GOT3 (cell line): Measurements from ENCODE around the gene PLCB3.

Experiments used
- DNase-seq: peaks from one replicate; lab custom pipeline; 2025; ENCODE audit warnings: mixed read lengths; lab: John Stamatoyannopoulos, UW

PLCB3 gene

DNA sequence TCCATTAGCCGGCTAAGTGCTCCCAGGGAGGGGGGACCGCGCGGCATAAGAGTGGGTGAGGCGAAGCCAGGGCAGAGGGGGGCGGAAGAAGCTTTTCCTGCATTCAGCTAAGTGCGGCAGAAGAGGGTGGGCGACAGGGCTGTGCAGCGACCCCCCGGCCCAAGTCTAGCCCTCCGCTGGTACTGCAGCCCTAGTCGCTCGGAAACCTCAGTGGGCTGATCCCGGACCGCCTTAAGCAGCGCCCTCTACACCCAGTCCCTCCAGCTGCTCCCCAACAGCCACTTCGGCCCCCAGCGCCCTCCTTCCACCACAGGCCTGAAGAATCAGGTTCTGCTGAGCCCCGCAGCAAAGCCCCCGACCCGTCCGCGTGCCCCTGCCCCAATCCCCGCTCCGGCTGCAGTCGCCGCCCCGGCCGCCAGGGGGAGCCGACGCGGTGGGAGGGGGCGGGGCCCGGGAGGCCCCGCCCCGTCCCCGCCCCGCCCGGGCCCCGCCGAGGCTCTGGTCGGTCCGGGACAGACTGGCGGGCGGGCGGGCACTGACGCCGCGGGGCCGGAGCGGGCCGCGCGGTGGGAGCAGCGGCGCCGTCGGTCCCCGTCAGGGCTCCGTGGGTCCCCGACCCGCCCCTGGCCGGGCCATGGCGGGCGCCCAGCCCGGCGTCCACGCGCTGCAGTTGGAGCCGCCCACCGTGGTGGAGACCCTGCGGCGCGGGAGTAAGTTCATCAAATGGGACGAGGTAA is at the start of gene PLCB3:
Gene PLCB3, plus strand, starts transcription at position 515 of the 737 bp plus-strand sequence. Its CDS starts 120 bp downstream, at position 635.
- no peak for DNase-seq

DNA sequence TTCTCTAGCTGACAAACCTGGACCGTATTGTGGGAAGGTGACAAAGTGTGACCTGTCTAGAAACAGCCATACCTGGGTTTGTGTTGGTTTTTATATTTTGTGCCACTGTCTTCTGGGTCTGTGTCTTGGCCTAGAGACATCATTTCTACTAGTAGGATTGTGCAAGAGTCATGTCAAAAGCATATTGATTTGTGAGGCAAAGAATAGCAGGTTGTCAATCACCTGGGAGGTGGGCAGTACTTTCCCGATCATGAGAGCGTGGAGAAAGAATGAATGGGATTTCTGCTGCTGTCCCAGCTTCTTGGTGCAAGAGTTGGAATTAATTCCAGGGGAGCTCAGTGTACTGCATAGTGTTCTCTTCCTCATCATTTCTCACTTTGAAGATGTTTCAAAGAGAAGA is 49.8 kb upstream of the PLCB3 start:
- DNase-seq = no peak

DNA sequence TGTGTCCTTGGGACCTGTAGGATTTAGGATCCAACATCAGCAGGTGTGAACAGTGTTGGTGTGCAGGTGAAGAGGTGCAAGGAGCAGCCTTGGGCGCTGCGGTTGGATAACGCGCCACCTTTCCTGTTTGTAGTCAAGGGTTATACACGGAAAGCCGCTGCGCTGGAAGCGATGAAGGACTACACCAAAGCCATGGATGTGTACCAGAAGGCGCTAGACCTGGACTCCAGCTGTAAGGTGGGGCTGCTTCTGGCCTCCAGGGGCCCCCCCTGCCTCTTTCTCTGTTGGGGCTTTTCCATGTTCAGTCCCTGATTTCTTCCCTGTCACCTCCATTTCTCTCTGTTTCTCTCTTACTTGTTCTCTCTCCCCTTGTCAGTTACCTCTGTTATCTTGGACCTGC is 48.3 kb upstream of the PLCB3 start:
- DNase-seq = no peak

DNA sequence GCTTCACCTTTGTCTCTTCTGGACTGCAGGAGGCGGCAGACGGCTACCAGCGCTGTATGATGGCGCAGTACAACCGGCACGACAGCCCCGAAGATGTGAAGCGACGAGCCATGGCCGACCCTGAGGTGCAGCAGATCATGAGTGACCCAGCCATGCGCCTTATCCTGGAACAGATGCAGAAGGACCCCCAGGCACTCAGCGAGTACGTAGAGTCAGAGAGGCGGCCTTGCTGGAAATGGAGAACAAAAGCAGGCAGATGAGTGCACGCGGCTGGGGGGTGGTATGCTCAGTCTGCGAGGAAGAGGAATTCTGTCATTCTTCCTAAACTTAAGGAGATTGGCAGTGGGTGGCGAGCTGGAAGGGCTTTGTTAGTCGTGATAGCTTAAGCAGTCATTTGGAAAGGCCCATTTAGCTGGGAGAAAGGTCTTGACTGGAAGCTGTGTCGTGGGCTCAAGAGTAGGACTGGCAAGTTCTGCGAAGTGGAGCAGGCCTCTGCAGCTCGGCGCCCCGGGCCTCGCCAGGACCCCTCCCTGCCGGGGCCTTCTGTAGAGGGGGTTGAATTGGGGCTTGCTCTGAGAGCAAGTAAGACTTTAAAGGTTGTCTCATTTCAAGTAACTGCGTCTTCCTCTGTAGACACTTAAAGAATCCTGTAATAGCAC is 47.8 kb upstream of the PLCB3 start:
- no peak for DNase-seq

DNA sequence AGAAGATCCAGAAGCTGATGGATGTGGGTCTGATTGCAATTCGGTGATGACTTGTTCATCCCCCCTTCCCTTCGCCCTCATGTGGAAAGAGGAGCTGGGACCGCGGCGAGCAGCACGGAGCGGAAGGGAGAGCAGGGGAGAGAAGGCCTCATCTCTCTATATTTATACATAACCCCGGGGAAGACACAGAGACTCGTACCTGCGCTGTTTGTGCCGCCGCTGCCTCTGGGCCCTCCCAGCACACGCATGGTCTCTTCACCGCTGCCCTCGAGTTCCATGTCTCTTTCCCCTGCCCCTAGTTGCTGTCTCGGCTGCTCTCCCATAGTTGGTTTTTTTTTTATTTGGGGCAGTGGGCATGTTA is 47.3 kb upstream of the PLCB3 start:
- DNase-seq = no peak

- DNase-seq = no peak
Observed at GRCh38 chr11:64204464-64204989, 46.8 kb upstream of the PLCB3 start.

DNA sequence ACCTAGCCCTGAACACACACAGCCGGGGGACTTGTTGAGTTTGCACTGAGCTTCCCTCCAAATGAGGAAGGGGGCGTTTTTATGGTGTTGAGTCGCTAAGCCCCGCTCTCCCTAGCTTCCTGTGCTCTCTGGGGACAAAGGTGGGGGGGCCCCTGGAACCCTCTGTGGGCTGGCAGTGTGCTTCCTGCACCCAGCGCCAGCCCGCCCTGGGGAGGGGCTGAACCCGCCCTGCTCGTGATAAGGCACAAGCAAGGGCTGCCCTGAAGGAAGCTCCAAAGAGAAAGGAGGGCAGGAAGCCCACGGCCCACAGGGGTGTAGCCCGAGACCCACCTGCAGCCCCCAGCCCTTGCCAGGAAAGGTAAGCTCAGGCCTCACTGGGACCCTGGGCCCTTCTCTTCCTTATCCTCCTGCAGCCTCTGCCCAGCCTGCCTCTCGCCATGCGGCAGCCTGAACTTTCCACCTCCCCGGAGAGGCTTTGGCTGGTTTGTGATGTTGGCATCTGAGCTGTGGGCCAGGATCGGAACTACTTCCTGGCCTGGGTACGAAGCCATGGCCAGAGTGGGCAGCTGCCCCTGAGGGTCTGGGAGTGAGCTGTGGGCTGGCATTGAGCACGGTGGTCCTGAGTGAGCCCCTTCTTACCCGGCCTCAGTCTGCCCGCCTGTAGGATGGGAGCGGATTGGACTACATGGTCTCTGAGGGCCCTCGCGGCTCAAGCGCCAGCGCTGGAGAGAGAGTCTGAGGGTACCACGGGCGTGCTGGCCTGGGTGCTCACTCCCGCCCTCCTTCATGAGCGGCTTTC is 44.7 kb upstream of the PLCB3 start, which contains the start of gene FERMT3:
Gene FERMT3, plus strand, starts transcription at position 265 of the 799 bp plus-strand sequence. CDS start 644 bp downstream, outside the sequence.
- DNase-seq = no peak

- DNase-seq = no peak
Observed at GRCh38 chr11:64207256-64208085, 43.9 kb upstream of the PLCB3 start.

- DNase-seq = no peak
Observed at GRCh38 chr11:64208086-64208795, 43.1 kb upstream of the PLCB3 start.

- no peak for DNase-seq
Observed at GRCh38 chr11:64208796-64209562, 42.4 kb upstream of the PLCB3 start.

GRCh38 chr11:64209563-64209843 is 41.8 kb upstream of the PLCB3 start:
- DNase-seq = no peak

DNA sequence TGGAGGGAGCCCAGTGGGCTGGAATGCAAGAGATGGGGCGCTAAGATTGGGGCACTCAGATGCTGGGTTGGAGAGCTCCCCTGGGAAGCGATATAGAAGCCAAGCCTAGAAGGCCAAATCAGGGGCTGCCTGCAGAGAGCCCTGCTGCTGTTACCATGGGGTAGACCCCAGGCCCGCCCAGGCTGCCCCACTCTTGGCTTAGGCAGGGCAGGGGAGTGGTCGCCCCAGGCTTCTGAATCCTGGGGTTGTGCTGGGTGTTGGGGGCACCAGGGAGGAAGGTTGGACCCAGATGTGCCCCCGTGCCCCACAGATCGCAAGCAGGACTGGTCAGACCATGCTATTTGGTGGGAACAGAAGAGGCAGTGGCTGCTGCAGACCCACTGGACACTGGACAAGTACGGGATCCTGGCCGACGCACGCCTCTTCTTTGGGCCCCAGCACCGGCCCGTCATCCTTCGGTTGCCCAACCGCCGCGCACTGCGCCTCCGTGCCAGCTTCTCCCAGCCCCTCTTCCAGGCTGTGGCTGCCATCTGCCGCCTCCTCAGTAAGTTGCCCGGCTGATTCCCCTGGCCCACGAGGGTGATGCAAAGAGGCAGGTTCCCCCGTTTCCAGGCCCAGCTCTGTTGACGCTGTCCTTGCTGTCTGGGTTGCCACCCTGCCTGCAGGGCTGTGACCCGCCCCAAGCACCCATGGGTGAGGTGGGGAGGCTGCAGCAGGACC is 40.9 kb upstream of the PLCB3 start:
- no peak for DNase-seq

DNA sequence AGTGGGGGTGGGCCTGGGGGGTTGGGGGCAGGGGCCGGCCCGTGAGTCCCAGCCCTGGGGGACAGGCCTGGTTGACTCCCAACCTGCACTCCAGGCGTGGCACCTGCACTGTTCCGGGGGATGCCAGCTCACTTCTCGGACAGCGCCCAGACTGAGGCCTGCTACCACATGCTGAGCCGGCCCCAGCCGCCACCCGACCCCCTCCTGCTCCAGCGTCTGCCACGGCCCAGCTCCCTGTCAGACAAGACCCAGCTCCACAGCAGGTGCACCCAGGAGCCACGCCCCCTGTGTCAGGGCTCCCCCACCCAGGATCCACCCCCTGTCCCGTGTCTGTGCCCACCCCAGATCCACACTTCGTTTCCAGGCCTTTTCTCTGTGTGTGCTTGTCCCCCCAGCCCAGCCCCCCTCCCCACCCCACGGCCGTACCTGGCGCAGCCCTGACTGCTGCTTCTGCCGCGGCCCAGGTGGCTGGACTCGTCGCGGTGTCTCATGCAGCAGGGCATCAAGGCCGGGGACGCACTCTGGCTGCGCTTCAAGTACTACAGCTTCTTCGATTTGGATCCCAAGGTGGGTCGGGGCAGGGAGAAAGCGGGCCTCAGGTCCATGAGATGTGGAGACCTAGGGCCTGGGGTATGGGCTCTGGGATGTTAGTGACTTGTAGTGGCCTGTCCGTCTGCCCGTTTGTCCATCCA is 40.0 kb upstream of the PLCB3 start:
- DNase-seq = no peak

GRCh38 chr11:64216879-64217278 is 34.5 kb upstream of the PLCB3 start:
- DNase-seq = no peak

- no peak for DNase-seq
Observed at GRCh38 chr11:64218628-64219353, 32.5 kb upstream of the PLCB3 start.

GRCh38 chr11:64219354-64219684 is 32.0 kb upstream of the PLCB3 start:
- DNase-seq = no peak

DNA sequence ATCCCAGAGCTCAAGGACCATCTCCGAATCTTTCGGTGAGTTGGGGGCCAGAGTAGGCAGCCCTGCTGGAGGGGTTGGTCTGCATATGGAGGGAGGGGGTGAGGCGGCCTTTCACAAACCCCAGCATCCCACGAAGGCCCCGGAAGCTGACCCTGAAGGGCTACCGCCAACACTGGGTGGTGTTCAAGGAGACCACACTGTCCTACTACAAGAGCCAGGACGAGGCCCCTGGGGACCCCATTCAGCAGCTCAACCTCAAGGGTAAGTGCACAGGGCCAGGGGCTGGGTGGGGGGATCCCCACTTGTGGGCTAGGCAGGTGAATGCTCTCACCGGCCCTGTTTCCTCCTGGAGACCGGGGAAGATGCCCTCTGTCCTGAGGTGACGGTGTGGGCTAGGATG is 31.6 kb upstream of the PLCB3 start:
- DNase-seq = no peak

DNA sequence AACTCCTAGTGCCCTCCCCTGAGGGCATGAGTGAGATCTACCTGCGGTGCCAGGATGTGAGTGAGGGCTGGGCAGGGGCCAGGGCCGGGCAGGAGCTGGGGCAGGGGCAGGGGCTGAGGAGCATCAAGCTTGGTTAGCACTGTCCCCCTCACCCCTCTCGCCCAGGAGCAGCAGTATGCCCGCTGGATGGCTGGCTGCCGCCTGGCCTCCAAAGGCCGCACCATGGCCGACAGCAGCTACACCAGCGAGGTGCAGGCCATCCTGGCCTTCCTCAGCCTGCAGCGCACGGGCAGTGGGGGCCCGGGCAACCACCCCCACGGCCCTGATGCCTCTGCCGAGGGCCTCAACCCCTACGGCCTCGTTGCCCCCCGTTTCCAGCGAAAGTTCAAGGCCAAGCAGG is 31.1 kb upstream of the PLCB3 start:
- no peak for DNase-seq

DNA sequence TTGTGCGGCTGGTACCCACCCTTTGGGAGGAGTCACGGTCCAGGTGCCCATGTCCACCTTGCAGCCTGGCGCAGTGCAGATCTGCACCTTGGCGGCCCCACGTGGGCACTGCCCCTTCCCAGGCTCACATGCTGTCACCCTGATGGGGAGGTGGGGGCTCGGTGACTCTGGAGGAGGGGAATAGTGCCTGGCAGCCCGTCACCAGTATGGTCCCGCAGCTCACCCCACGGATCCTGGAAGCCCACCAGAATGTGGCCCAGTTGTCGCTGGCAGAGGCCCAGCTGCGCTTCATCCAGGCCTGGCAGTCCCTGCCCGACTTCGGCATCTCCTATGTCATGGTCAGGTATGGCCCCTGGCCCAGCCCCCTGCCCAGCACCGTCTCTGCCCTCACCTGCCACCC is 30.5 kb upstream of the PLCB3 start:
- no peak for DNase-seq
